GM04504 (cell line): ENCODE results near the gene RARB.

Source experiments
- DNase-seq: peaks from one replicate; pipeline ENCODE4 v3.0.0-alpha.2; 2012; ENCODE audit warnings: low read depth

The RARB gene

GRCh38 chr3:25423780-25424588 is 4.1 kb upstream of the RARB start:
- DNase-seq, result peak; percentile 47

DNA sequence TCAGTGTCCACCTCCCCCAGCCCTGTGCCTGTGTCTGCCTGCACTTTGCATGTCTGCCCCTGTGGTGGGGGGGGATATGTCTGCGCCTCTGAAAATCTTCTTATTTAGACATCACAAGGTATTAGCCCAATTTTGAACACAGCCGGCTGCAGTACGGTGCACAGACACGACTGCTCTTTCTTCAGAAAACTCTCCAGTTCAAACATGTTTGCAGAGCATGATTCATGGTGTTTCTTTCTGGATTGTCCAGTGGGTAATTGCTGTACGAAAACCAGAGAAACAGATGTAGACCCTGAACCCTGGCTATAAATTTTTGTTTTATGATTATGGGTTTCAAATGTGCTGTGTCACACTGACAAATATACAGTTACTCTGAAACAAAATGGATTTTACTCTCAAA is 3.4 kb upstream of the RARB start:
- DNase-seq, result peak; percentile 76

GRCh38 chr3:25426408-25426807 is 1.7 kb upstream of the RARB start:
- DNase-seq, result no peak

DNA sequence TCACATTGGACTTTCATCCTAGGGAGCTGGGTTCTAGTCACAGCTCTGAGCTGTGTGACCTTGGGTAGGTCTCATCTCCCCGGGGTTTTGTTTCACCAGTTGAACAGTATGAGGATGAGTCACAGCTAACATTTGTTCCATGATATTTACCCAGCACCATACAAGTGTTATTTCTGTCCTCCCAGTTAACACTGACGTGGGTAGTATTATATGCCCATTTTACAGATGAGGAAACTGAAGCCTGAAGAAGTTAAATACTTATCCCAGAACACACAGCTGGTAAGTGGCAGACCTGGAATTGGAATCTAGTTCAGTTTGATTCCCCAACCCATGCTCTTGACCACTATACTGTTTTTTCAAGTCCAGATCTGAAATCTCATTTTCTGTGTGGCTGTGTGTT is 908 bp upstream of the RARB start:
- no peak for DNase-seq

GRCh38 chr3:25427563-25427941 is 511 bp upstream of the RARB start:
- DNase-seq, result no peak

- no peak for DNase-seq
These were observed 799 bp downstream of the RARB start for GRCh38 chr3:25428789-25429335.

GRCh38 chr3:25429361-25430286 is 1.6 kb downstream of the RARB start:
- no peak for DNase-seq

- DNase-seq, result no peak
These were observed 2.3 kb downstream of the RARB start for GRCh38 chr3:25430287-25430934.

DNA sequence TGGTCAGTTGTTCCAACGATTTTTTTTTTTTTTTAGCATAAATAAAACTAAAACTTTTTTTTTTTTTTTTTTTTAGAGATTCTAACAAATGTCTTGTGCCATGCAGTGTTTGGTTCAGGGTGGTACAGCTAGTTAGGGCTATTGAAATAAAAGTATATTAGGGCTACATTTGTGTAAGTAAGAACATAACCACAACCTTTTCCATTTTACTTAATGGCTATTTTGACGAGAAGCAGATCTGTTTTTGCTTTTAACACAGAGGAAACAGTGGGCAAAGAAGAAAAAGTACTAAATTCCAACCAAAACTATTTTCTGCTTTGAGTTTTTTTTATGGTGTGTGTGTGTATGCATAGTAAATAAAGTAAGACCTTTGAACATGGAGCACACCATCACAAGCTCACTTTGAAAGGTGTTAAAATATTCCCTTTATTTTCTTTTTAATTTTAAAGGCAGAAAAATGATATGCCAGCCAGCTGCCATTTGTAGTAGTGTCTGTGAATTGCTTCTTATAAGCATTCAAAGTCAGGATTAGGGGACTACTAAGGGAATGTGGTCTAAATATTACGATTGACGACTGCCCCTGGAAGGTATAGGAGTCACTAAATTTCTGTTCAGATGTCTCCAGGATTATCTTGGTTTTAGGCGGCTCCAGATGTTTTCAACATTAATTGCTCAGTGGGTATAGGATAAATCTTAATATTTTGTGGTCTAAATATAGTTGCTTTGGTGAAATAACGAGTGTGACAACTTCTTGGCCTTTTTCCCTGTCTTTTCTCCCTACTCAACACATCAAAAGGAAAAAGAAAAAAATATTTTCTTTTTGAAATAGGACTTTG is 3.1 kb downstream of the RARB start:
- no peak for DNase-seq

GRCh38 chr3:25432176-25432720 is 4.2 kb downstream of the RARB start:
- DNase-seq, result no peak

DNA sequence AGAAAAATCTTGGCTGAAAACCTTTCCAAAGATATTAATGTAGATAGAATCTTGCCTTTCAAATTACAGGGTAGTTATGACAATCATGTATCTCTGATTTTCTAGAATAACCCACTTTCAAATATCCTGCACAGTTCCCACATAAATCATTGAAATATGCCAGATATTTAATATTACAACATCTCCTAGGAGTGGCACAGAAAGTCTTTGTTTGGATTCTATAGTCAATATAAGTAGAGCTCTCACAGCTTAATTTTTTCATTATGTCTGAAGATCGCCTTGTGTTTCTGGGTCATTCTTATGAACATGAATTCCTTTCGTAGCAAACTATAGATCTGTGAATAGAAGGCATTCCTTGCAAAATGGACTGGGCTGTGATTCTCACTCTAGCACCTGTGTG is 5.0 kb downstream of the RARB start:
- DNase-seq, result no peak

DNA sequence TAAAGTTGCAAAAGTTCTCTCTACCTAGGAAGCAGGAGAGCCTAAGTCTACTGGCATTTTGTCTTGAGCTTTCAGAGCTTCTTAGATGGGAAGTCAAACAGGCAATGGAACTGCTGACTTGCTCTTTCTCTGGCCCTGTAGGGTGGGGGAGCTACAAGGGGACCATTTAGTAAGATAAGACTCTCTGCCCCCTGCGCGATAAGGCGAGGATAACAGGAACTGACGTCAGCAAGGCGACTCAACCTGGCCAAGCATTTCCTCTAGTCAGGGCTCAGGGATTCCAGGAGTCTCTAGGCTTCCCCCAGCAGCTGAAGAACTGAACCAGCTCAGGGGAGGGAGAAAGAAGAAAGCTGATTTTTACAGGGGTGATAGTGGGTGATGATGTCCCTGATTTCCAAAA is 5.8 kb downstream of the RARB start:
- no peak for DNase-seq

- no peak for DNase-seq
These were observed 9.9 kb downstream of the RARB start for GRCh38 chr3:25437953-25438352.

DNA sequence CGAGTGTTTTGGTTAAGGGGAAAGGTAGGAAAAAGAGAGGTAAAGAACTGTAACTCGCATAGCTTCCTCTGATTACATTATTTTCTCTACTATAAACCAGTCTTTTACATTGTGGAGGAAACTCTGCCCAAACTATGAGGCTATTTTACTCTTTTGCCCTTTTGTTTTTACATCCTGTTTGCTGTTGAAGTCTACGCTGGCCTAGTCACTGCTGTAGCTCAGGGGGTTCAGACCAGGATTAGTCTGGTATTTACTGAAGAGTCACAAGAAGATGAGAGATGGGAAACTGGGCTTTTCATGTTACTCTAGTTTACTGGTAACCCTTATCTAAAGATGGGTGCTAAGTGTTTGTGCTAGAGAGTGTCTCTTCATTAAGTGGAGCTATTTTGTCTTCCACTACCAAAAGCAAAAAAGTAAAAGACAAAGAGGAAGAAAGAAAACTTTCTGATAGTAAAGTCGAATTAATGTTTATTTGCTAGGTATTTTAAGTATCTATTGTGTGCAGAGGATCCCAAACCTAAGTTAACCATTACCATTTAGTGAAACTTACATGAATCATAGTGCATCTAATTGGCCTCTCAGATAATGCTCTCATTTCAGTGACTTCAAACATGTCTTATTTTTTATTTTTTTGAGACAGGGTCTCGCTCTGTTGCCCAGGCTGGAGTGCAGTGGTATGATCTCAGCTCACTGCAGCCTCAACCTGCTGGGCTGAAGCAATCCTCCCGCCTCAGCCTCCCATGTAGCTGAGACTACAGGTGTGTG is 10.9 kb downstream of the RARB start:
- DNase-seq, result no peak

GRCh38 chr3:25441234-25441856 is 13.3 kb downstream of the RARB start:
- no peak for DNase-seq

- no peak for DNase-seq
These were observed 14.4 kb downstream of the RARB start for GRCh38 chr3:25442486-25442885.

DNA sequence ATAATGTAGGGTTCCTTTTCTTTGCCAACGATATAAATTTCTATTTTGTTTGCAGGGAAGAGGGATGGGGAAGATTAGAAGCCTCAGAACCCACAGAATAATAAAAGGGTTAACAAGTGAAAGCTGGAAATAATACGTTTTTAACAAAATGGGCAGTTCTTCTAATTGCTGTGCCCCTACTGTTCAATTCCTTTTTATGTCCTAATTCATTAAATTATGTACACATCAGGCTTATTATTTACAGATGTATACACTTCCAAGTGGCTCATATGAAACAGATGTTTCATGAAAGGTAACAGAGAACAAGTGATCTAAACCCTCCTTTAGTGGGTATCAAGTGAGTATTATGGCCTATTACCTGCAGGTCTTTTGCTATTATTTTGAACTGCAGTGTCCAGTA is 16.2 kb downstream of the RARB start:
- no peak for DNase-seq

GRCh38 chr3:25445731-25446130 is 17.7 kb downstream of the RARB start:
- no peak for DNase-seq

GRCh38 chr3:25447285-25447684 is 19.2 kb downstream of the RARB start:
- no peak for DNase-seq

DNA sequence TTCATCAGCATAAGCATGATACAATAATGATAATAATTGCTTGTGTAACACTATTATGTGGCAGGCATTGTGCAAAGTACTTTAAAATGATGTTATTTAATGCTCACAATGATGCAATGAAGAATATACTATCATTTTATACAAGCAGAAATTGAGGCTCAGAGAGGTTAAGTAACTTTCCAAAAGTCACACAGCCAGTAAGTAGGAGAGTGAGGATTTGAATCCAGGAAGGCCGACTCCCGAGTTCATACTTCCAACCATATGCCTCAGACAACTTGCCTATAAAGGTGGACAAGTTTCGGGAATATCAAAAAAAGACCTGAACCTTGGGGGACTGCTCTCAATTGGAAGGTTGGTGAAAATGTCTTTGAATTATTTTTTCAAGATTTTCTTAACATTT is 19.9 kb downstream of the RARB start:
- DNase-seq, result no peak
